ENCODE data around the gene SH3RF2. TPM values are rescaled to one million over a fixed set of nuclear protein-coding genes. Genes with fewer than 3 reads are reported as not detected.
"Not testable (repeated sequence)": the region's sequence is repeated elsewhere in the genome, so short reads cannot be mapped to it uniquely, and the experiment has no call there.

SH3RF2 gene
- total and polyA plus RNA-seq, 2 of the 13 experiments (the other 11 are each of a cell fraction or from before 2014, with no cell fraction given) = 2.6 to 3.7 TPM

DNA sequence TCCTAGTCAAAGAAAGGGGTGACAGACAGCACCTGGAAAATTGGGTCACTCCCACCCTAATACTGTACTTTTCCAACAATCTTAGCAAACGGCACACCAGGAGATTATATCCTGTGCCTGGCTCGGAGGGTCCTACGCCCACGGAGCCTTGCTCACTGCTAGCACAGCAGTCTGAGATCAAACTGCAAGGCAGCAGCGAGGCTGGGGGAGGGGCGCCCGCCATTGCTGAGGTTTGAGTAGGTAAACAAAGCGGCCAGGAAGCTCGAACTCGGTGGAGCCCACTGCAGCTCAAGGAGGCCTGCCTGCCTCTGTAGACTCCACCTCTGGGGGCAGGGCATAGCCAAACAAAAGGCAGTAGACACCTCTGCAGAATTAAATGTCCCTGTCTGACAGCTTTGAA, 45.0 kb upstream of the SH3RF2 start:
- BruUV-seq (replicated peaks) = not testable (repeated sequence)

More for the DNA sequence above, 45.0 kb upstream of the SH3RF2 start:
- 33% methylated on average over 3 of the region's 10 CpGs for WGBS (ENCODE audit: low lambda C conversion rate)
- H3K4me1 ChIP-seq (ENCODE audit: insufficient read depth, low read length); H3K9ac ChIP-seq (ENCODE audit: insufficient read depth, low read depth, low read length); in situ Hi-C loops (cut with HindIII; ENCODE audit: extremely low pct_ligation_motif_present, low pct_unique_long_range_greater_than_20kb); ATAC-seq; FAIRE-seq; intact Hi-C loops (cut with micrococcal nuclease; ENCODE audit: unreplicated experiment); H3K36me3 ChIP-seq (replicated peaks in 1 of 2; ENCODE audit: control insufficient read depth in 1 of 2, insufficient read depth in 2 of 2, low read length in 2 of 2); CTCF ChIA-PET (ENCODE audit: low intra/inter-chr PET ratio, low total read pairs); H3K27ac ChIP-seq (ENCODE audit: extremely low read length, insufficient read depth, low read length); H3K79me2 ChIP-seq (ENCODE audit: insufficient read depth, low read length); H3K4me3 ChIP-seq (replicated peaks in 1 of 3; ENCODE audit: insufficient read depth in 1 of 3, low read depth in 2 of 3, low read length in 3 of 3); H3K4me2 ChIP-seq (ENCODE audit: low read depth, low read length); POLR2A ChIA-PET; H3K9me3 ChIP-seq (ENCODE audit: low read length); H3K27me3 ChIP-seq (ENCODE audit: control insufficient read depth in 1 of 2, insufficient read depth in 2 of 2, low read length in 2 of 2); H4K20me1 ChIP-seq (ENCODE audit: insufficient read depth, low read length); DNase-seq (ENCODE audit: low spot score); H2AFZ ChIP-seq (ENCODE audit: low read length): not testable (repeated sequence)
- TF ChIP-seq, protein P1, sequence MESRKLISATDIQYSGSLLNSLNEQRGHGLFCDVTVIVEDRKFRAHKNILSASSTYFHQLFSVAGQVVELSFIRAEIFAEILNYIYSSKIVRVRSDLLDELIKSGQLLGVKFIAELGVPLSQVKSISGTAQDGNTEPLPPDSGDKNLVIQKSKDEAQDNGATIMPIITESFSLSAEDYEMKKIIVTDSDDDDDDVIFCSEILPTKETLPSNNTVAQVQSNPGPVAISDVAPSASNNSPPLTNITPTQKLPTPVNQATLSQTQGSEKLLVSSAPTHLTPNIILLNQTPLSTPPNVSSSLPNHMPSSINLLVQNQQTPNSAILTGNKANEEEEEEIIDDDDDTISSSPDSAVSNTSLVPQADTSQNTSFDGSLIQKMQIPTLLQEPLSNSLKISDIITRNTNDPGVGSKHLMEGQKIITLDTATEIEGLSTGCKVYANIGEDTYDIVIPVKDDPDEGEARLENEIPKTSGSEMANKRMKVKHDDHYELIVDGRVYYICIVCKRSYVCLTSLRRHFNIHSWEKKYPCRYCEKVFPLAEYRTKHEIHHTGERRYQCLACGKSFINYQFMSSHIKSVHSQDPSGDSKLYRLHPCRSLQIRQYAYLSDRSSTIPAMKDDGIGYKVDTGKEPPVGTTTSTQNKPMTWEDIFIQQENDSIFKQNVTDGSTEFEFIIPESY (CRISPR knock-in tag; IDR thresholded peaks at IDR 0.05) = peak; percentile 44; the same call in 1 of the 2 replicates
- TF ChIP-seq, protein P2, sequence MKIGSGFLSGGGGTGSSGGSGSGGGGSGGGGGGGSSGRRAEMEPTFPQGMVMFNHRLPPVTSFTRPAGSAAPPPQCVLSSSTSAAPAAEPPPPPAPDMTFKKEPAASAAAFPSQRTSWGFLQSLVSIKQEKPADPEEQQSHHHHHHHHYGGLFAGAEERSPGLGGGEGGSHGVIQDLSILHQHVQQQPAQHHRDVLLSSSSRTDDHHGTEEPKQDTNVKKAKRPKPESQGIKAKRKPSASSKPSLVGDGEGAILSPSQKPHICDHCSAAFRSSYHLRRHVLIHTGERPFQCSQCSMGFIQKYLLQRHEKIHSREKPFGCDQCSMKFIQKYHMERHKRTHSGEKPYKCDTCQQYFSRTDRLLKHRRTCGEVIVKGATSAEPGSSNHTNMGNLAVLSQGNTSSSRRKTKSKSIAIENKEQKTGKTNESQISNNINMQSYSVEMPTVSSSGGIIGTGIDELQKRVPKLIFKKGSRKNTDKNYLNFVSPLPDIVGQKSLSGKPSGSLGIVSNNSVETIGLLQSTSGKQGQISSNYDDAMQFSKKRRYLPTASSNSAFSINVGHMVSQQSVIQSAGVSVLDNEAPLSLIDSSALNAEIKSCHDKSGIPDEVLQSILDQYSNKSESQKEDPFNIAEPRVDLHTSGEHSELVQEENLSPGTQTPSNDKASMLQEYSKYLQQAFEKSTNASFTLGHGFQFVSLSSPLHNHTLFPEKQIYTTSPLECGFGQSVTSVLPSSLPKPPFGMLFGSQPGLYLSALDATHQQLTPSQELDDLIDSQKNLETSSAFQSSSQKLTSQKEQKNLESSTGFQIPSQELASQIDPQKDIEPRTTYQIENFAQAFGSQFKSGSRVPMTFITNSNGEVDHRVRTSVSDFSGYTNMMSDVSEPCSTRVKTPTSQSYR (CRISPR knock-in tag; IDR thresholded peaks at IDR 0.05; ENCODE audit: borderline replicate concordance) = peak; percentile 55; the same call in 1 of the 2 replicates
